HCT116 (cell line): ENCODE data around the gene SMARCAL1. TPM values are rescaled to one million over a fixed set of nuclear protein-coding genes. Genes with fewer than 3 reads are reported as not detected.

Source experiments
- ATAC-seq: fragments of 200-7000 bp; cut with Tn5 transposase; 2 replicates; pipeline ENCODE4 v1.9.1; 2020; ENCODE audit warnings: mild to moderate bottlenecking, moderate library complexity
- BruUV-seq: library from RNA; stranded (reverse); fragments of 400-500 nt; replicated peaks from 2 replicates; lab custom pipeline; 2021; lab: Mats Ljungman, UMichigan
- CTCF ChIA-PET: fragments of 300-600 bp; sonication (Branson Sonifier 250); formaldehyde crosslinking; loops from one replicate; lab custom pipeline; 2021; ENCODE audit warnings: antibody characterized with exemption; lab: Charles Lee
- POLR2A ChIA-PET: fragments of 300-600, 350-600 bp; sonication (Branson Sonifier 250); formaldehyde crosslinking; loops from one replicate; lab custom pipeline; 2021; ENCODE audit warnings: antibody characterized with exemption; lab: Charles Lee
- RAD21 ChIA-PET, 2 experiments: fragments of 300-600 bp; sonication (Branson Sonifier 250); formaldehyde crosslinking; loops; one replicate each; lab custom pipeline; 2023; ENCODE audit warnings: low total read pairs in 2 of 2; ENCODE audit not compliant: uncharacterized antibody in 2 of 2, unreplicated experiment in 2 of 2, low non-redundant PET in 1 of 2; lab: Charles Lee
- DNase-seq: peaks from one replicate; pipeline ENCODE4 v3.0.0-alpha.2; 2010; ENCODE audit warnings: low read depth, low spot score
- H2AFZ ChIP-seq: fragments of 200-600 bp; shearing (Covaris generic), sonication (generic); 2 replicates; pipeline ENCODE4 v1.6.1; 2017; ENCODE audit warnings: low read depth, mixed run types, mixed read lengths, antibody characterized with exemption, low read length; ENCODE audit not compliant: poor library complexity, severe bottlenecking
- H3K27ac ChIP-seq: 2 replicates; pipeline ENCODE4 v1.5.1; 2012; ENCODE audit warnings: low read depth, low read length
- H3K27me3 ChIP-seq: fragments of 200-600 bp; sonication (generic); 2 replicates; pipeline ENCODE4 v1.6.1; 2016; ENCODE audit warnings: mixed run types, low read length, mixed read lengths; ENCODE audit not compliant: insufficient read depth
- H3K36me3 ChIP-seq, 2 experiments: fragments of 200-500 bp in 1 of 2; fragments of 200-600 bp in 1 of 2; sonication (Bioruptor generic) in 1 of 2; sonication (generic) in 1 of 2; 2 replicates each; pipeline versions ENCODE4 v1.5.1 to v1.6.1; 2014 to 2016; ENCODE audit warnings: low read length in 2 of 2, inconsistent platforms in 1 of 2, mixed read lengths in 1 of 2, mixed run types in 1 of 2; ENCODE audit not compliant: insufficient read depth in 2 of 2, control insufficient read depth in 1 of 2
- H3K4me1 ChIP-seq, 2 experiments: fragments of 200-600 bp in 1 of 2; sonication (generic) in 1 of 2; 2 replicates each; pipeline versions ENCODE4 v1.5.1 to v1.6.1; 2012 to 2017; ENCODE audit warnings: low read length in 2 of 2, inconsistent platforms in 1 of 2, mild to moderate bottlenecking in 1 of 2, mixed read lengths in 1 of 2, mixed run types in 1 of 2, moderate library complexity in 1 of 2; ENCODE audit not compliant: insufficient read depth in 2 of 2, control insufficient read depth in 1 of 2
- H3K4me2 ChIP-seq: fragments of 200-600 bp; sonication (generic); 2 replicates; pipeline ENCODE4 v1.6.1; 2017; ENCODE audit warnings: mixed run types, low read length, mixed read lengths
- H3K4me3 ChIP-seq, 2 experiments: fragments of 200-600 bp in 1 of 2; sonication (generic) in 1 of 2; replicated peaks in 1 of 2; 2 replicates each; pipeline ENCODE4 v1.5.1; 2011 to 2016; ENCODE audit warnings: low read length in 2 of 2, control low read depth in 1 of 2, low read depth in 1 of 2, mild to moderate bottlenecking in 1 of 2, mixed read lengths in 1 of 2, mixed run types in 1 of 2
- H3K79me2 ChIP-seq: fragments of 200-600 bp; sonication (generic); 2 replicates; pipeline ENCODE4 v1.6.1; 2017; ENCODE audit warnings: mild to moderate bottlenecking, mixed run types, low read length, moderate library complexity, mixed read lengths; ENCODE audit not compliant: insufficient read depth
- H3K9ac ChIP-seq: fragments of 200-600 bp; sonication (generic); 2 replicates; pipeline ENCODE4 v1.6.1; 2016; ENCODE audit warnings: low read length, mixed read lengths
- H3K9me2 ChIP-seq: fragments of 200-600 bp; sonication (generic), shearing (Covaris generic); 2 replicates; pipeline ENCODE4 v1.6.1; 2017; ENCODE audit warnings: mixed run types, mild to moderate bottlenecking, moderate library complexity; ENCODE audit not compliant: insufficient read depth
- H3K9me3 ChIP-seq, 2 experiments: fragments of 200-500 bp in 1 of 2; fragments of 200-600 bp in 1 of 2; sonication (Bioruptor generic) in 1 of 2; sonication (generic) in 1 of 2; 2 replicates each; pipeline ENCODE4 v1.6.1; 2014 to 2017; ENCODE audit warnings: low read length in 2 of 2, mixed read lengths in 2 of 2, inconsistent platforms in 1 of 2, low read depth in 1 of 2, mild to moderate bottlenecking in 1 of 2, mixed run types in 1 of 2, moderate library complexity in 1 of 2; ENCODE audit not compliant: control insufficient read depth in 1 of 2, insufficient read depth in 1 of 2
- H4K20me1 ChIP-seq: fragments of 200-600 bp; sonication (generic), shearing (Covaris generic); 2 replicates; pipeline ENCODE4 v1.6.1; 2017; ENCODE audit warnings: mixed run types, mild to moderate bottlenecking, moderate library complexity; ENCODE audit not compliant: insufficient read depth
- CBX3 ChIP-seq: IDR thresholded peaks from 2 replicates; pipeline ENCODE4 v1.6.1; 2012; ENCODE audit warnings: low read depth
- EGR1 ChIP-seq: IDR thresholded peaks from 2 replicates; pipeline ENCODE4 v1.6.1; 2012; ENCODE audit warnings: low read depth
- ELF1 ChIP-seq: IDR thresholded peaks from 2 replicates; pipeline ENCODE4 v1.6.1; 2012; ENCODE audit warnings: low read depth, borderline replicate concordance
- EZH2 ChIP-seq: fragments of 200-600 bp; sonication (generic); IDR thresholded peaks from 2 replicates; pipeline ENCODE4 v1.6.1; 2017; ENCODE audit warnings: antibody characterized with exemption, mixed run types
- EZH2phosphoT487 ChIP-seq: fragments of 200-600 bp; IDR thresholded peaks from 2 replicates; pipeline ENCODE4 v1.6.1; 2018; ENCODE audit warnings: antibody characterized with exemption, borderline replicate concordance
- FOSL1 ChIP-seq: IDR thresholded peaks from 2 replicates; pipeline ENCODE4 v1.6.1; 2012; ENCODE audit warnings: low read depth
- JUND ChIP-seq: IDR thresholded peaks from 2 replicates; pipeline ENCODE4 v1.6.1; 2012
- POLR2A ChIP-seq: IDR thresholded peaks from 2 replicates; pipeline ENCODE4 v1.7.0; 2011; ENCODE audit warnings: borderline replicate concordance; ENCODE audit not compliant: insufficient read depth, insufficient read length; ENCODE audit errors: extremely low read depth
- POLR2AphosphoS5 ChIP-seq: IDR thresholded peaks from 2 replicates; pipeline ENCODE4 v1.6.1; 2011; ENCODE audit warnings: mild to moderate bottlenecking, low read depth, low read length, moderate library complexity
- RAD21 ChIP-seq: IDR thresholded peaks from 2 replicates; pipeline ENCODE4 v1.6.1; 2012; ENCODE audit warnings: low read depth, mild to moderate bottlenecking
- SIN3A ChIP-seq: IDR thresholded peaks from 2 replicates; pipeline ENCODE4 v1.6.1; 2012; ENCODE audit warnings: low read depth
- SP1 ChIP-seq: IDR thresholded peaks from 2 replicates; pipeline ENCODE4 v1.6.1; 2012; ENCODE audit warnings: low read depth
- TCF7L2 ChIP-seq: IDR thresholded peaks from 2 replicates; pipeline ENCODE4 v1.7.0; 2011; ENCODE audit warnings: borderline replicate concordance, inconsistent platforms; ENCODE audit not compliant: insufficient read depth, insufficient read length; ENCODE audit errors: extremely low read depth
- YY1 ChIP-seq: IDR thresholded peaks from 2 replicates; pipeline ENCODE4 v1.6.1; 2011; ENCODE audit warnings: low read length, low read depth, moderate library complexity, mild to moderate bottlenecking; ENCODE audit not compliant: insufficient replicate concordance; ENCODE audit errors: extremely low read depth
- ZFX ChIP-seq: fragments of 450-650 bp; IDR thresholded peaks from 2 replicates; pipeline ENCODE4 v1.6.1; 2017
- ZNF274 ChIP-seq: fragments of 200-500 bp; sonication (Bioruptor generic); IDR thresholded peaks from 2 replicates; pipeline ENCODE4 v1.6.1; 2014; ENCODE audit warnings: mild to moderate bottlenecking, low read depth, low read length, inconsistent platforms
- intact Hi-C: fragments of 100-400 bp; cut with micrococcal nuclease; formaldehyde crosslinking; loops from 2 replicates; pipeline ENCODE4 v1.10.0; 2022
- total RNA-seq: library from RNA; stranded (reverse); gene quantifications from one replicate; pipeline ENCODE4 v1.2.1, GENCODE V29; 2021; ENCODE audit not compliant: unreplicated experiment
- TF ChIP-seq, protein P1 (sequence below): IDR thresholded peaks from 2 replicates; pipeline ENCODE4 v1.6.1; 2011; ENCODE audit warnings: mild to moderate bottlenecking, low read length, moderate library complexity; ENCODE audit not compliant: insufficient replicate concordance; ENCODE audit errors: extremely low read depth
- TF ChIP-seq, protein P2 (sequence below): IDR thresholded peaks from 2 replicates; pipeline ENCODE4 v1.6.1; 2012
- TF ChIP-seq, protein P3 (sequence below), 3 experiments: fragments of 200-600 bp in 1 of 3; sonication (generic) in 1 of 3; IDR thresholded peaks in 2 of 3; conservative IDR thresholded peaks in 1 of 3; 2 replicates each; pipeline ENCODE4 v1.5.1; 2012 to 2017; ENCODE audit warnings: low read depth in 2 of 3, low read length in 2 of 3, antibody characterized with exemption in 1 of 3, borderline replicate concordance in 1 of 3, control low read depth in 1 of 3, mild to moderate bottlenecking in 1 of 3, mixed read lengths in 1 of 3, mixed run types in 1 of 3, moderate library complexity in 1 of 3; ENCODE audit not compliant: insufficient read depth in 1 of 3
- TF ChIP-seq, protein P4 (sequence below): IDR thresholded peaks from 2 replicates; pipeline ENCODE4 v1.6.1; 2012

Gene SMARCAL1
- total RNA-seq, 1 experiment from 2014 or later, result 18.0 TPM

DNA sequence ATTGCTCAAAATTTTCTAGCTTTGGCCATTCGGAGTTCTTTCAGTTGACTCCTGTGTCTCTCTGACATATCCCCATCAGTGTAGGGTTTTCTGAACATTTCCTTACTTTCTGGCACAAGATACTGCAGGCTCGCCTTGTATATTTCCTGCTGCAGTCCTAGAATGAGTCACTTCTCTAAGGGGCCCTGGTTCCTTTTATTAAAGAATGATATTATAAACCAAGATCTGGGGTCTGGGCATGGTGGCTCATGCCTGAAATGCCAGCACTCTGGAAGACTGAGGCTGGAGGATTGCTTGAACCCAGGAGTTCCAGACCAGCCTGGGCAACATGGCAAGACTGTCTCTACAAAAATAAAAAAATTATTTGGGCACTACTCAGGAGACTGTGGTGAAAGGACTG, 83.4 kb downstream of the SMARCAL1 start (continued):
- TF ChIP-seq, protein P1, sequence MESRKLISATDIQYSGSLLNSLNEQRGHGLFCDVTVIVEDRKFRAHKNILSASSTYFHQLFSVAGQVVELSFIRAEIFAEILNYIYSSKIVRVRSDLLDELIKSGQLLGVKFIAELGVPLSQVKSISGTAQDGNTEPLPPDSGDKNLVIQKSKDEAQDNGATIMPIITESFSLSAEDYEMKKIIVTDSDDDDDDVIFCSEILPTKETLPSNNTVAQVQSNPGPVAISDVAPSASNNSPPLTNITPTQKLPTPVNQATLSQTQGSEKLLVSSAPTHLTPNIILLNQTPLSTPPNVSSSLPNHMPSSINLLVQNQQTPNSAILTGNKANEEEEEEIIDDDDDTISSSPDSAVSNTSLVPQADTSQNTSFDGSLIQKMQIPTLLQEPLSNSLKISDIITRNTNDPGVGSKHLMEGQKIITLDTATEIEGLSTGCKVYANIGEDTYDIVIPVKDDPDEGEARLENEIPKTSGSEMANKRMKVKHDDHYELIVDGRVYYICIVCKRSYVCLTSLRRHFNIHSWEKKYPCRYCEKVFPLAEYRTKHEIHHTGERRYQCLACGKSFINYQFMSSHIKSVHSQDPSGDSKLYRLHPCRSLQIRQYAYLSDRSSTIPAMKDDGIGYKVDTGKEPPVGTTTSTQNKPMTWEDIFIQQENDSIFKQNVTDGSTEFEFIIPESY, result no peak
- TF ChIP-seq ELF1, result no peak

DNA sequence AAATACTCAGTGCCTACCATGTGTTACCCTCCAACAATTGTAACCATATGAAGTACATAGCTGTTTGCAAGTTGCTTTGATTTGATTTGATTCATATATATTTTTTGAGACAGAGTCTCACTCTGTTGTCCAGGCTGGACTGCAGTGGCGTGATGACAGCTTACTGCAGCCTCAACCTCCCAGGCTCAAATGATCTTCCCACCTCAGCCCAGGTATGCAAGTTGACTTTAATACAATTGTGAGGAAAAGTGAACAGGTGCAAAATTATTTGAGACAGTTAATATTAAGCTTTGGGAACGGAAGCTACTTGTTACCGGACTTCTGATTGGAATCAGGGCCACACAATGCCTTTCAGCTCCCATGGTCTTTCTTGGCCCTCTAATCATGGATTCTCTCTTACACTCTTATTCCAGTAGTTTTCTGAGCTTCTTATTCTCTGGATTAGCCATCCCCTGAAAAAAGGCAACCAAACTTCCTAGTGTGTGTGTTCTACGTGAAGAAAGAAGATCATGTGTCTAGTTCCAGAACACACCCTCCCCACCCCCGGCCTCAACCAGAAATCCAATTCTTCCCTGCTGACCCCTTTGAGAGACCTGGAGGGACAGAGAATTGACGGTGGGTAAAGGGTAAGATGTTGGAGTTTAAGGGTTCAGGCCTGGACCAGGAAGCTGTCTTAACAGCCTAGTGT, 85.2 kb downstream of the SMARCAL1 start:
- ChIA-PET POLR2A (interaction anchor here (1.5 to 1.7 kb wide), 2 partner anchors 10 to 98 kb away, joined by 4 to 18 read pairs; no protein-coding TSS in a partner anchor), RAD21 (no interaction called here), CTCF (no interaction called here)
- TF ChIP-seq FOSL1 (no peak), RAD21 (no peak), ELF1 (no peak), POLR2AphosphoS5 (no peak), SIN3A (no peak), ZFX (no peak; the same call in 1 of the 2 replicates), EZH2 (no peak), CBX3 (no peak), EGR1 (no peak), JUND (no peak), SP1 (no peak), TCF7L2 (no peak), POLR2A (no peak), YY1 (no peak), ZNF274 (no peak), EZH2phosphoT487 (no peak)
- TF ChIP-seq, protein P2, sequence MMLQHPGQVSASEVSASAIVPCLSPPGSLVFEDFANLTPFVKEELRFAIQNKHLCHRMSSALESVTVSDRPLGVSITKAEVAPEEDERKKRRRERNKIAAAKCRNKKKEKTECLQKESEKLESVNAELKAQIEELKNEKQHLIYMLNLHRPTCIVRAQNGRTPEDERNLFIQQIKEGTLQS, result no peak
- TF ChIP-seq, protein P3, sequence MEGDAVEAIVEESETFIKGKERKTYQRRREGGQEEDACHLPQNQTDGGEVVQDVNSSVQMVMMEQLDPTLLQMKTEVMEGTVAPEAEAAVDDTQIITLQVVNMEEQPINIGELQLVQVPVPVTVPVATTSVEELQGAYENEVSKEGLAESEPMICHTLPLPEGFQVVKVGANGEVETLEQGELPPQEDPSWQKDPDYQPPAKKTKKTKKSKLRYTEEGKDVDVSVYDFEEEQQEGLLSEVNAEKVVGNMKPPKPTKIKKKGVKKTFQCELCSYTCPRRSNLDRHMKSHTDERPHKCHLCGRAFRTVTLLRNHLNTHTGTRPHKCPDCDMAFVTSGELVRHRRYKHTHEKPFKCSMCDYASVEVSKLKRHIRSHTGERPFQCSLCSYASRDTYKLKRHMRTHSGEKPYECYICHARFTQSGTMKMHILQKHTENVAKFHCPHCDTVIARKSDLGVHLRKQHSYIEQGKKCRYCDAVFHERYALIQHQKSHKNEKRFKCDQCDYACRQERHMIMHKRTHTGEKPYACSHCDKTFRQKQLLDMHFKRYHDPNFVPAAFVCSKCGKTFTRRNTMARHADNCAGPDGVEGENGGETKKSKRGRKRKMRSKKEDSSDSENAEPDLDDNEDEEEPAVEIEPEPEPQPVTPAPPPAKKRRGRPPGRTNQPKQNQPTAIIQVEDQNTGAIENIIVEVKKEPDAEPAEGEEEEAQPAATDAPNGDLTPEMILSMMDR (IDR thresholded peaks at IDR 0.05 in 2 of 3, conservative IDR thresholded peaks at IDR 0.05 in 1 of 3; ENCODE audit: borderline replicate concordance in 1 of 3, insufficient read depth in 1 of 3, low read depth in 2 of 3, low read length in 2 of 3), result no peak
- TF ChIP-seq, protein P4, sequence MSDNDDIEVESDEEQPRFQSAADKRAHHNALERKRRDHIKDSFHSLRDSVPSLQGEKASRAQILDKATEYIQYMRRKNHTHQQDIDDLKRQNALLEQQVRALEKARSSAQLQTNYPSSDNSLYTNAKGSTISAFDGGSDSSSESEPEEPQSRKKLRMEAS, result no peak
- Histone ChIP-seq H3K27me3 (no peaks in the 10 kb centered on the region), H3K79me2 (peaks cover 53% of the 10 kb centered on the region), H3K9me3 (no peaks in the 10 kb centered on the region), H3K36me3 (peaks cover 33 to 35% of the 10 kb centered on the region in 2 experiments), H3K27ac (peak overlapping the region; percentile 87), H4K20me1 (peaks cover 24% of the 10 kb centered on the region; the same call in 1 of the 2 replicates), H3K9ac (peak overlapping the region; percentile 95), H3K9me2 (no peaks in the 10 kb centered on the region), H3K4me3 (peak overlapping the region; percentile 86 to 98), H3K4me2 (peak overlapping the region; percentile 82), H2AFZ (no peak overlapping the region), H3K4me1 (peaks cover 4 to 37% of the 10 kb centered on the region in 2 experiments; a peak in 3 of 4 replicates)
- no peak for DNase-seq
- BruUV-seq, result no TSS peak
- no peak for ATAC-seq
- intact Hi-C loops, result loop anchor here (5.0 kb wide), 1 partner anchor 85 kb away; the partner anchor contains the start of gene SMARCAL1
